Measurements from ENCODE around the gene MKNK1.

- peak; percentile 21 for TF ChIP-seq CTCF (IDR thresholded peaks at IDR 0.05; ENCODE audit: insufficient read depth, low read length, poor library complexity, severe bottlenecking)
- TF ChIP-seq EZH2phosphoT487 (conservative IDR thresholded peaks at IDR 0.05; ENCODE audit: low read length): no peak
Measured at GRCh38 chr1:46622344-46622743, 18.3 kb upstream of the MKNK1 start.
